Astrocyte (in vitro differentiated cells and primary cell): ENCODE data around the gene KDM4B.

Experiments used
- EZH2 ChIP-seq: IDR thresholded peaks from 2 replicates; pipeline ENCODE4 v1.6.1; 2012; ENCODE audit warnings: mild to moderate bottlenecking, low read length, inconsistent platforms; ENCODE audit not compliant: insufficient read depth
- TF ChIP-seq, protein P1 (sequence below): IDR thresholded peaks from 2 replicates; pipeline ENCODE4 v1.5.1; 2011; ENCODE audit warnings: low read depth, mild to moderate bottlenecking, inconsistent platforms, low read length, moderate library complexity; ENCODE audit not compliant: insufficient read depth

DNA sequence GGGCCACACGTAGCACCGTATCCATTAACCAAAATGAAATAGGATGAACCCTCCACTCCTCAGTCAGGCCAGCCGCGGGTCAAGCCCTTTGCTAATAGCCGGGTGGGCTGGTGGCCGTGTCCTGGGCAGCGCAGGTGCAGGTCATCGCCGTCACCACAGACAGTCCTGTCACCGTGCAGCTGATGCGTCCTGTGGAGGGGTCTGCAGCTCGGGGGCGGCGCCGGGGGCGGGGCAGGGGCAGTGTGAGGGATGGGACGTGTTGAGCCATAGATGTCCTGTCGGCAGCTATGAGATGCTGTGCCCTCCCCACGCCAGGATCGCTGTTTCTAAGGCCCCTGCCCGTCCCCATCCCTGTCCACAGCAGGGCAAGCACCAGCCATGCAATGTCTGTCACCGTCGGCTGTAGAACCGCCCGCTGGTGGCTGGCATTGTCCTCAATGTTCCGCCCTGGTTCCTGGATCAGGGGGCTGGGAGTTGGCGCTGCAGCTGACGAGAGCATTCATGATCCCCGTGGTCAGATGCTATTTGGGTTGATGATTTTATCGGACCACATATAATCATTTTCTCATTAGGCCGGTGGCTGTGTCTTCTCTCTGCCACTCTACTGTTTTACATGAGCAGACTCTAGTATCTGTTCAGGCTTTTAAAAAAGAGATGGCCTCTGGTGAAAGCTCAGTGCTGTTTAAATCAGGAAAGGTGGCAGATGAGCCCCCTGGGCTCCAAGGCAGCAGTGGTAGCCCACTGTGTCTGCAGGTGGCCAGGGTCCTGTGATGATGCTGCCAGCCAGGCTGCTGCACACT is 126.1 kb downstream of the KDM4B start:
- TF ChIP-seq, protein P1, sequence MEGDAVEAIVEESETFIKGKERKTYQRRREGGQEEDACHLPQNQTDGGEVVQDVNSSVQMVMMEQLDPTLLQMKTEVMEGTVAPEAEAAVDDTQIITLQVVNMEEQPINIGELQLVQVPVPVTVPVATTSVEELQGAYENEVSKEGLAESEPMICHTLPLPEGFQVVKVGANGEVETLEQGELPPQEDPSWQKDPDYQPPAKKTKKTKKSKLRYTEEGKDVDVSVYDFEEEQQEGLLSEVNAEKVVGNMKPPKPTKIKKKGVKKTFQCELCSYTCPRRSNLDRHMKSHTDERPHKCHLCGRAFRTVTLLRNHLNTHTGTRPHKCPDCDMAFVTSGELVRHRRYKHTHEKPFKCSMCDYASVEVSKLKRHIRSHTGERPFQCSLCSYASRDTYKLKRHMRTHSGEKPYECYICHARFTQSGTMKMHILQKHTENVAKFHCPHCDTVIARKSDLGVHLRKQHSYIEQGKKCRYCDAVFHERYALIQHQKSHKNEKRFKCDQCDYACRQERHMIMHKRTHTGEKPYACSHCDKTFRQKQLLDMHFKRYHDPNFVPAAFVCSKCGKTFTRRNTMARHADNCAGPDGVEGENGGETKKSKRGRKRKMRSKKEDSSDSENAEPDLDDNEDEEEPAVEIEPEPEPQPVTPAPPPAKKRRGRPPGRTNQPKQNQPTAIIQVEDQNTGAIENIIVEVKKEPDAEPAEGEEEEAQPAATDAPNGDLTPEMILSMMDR, result no peak
- no peak for TF ChIP-seq EZH2
